ENCODE results near the gene ZNF462. TPM values are rescaled to one million over a fixed set of nuclear protein-coding genes. Genes with fewer than 3 reads are reported as not detected.
"Not testable (repeated sequence)": the region's sequence is repeated elsewhere in the genome, so short reads cannot be mapped to it uniquely, and the experiment has no call there.

ZNF462 gene
- total RNA-seq, 1 donor from 2014 or later = 8.2 TPM

DNA sequence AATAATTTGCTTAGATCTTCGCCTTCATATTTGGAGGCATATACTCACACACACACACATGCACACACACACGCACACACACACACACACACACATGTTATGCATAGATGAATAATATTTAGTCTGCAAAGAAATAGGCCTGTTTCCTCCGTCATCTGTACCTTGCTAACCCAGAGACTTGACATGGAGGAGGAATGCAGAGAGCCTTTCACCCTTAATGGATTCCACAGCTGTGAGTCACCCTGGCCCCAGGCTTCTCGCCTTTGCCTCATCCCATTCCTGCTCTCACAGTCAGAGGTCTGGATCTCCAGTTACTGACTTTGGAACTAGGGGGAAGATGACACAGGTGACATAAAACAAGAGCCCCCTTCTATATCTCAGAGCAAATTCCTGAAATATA, 29.7 kb downstream of the ZNF462 start:
- FAIRE-seq (no peak), DNase-seq (ENCODE audit: low read depth) (peak; percentile 97)
- TF ChIP-seq, protein P1, sequence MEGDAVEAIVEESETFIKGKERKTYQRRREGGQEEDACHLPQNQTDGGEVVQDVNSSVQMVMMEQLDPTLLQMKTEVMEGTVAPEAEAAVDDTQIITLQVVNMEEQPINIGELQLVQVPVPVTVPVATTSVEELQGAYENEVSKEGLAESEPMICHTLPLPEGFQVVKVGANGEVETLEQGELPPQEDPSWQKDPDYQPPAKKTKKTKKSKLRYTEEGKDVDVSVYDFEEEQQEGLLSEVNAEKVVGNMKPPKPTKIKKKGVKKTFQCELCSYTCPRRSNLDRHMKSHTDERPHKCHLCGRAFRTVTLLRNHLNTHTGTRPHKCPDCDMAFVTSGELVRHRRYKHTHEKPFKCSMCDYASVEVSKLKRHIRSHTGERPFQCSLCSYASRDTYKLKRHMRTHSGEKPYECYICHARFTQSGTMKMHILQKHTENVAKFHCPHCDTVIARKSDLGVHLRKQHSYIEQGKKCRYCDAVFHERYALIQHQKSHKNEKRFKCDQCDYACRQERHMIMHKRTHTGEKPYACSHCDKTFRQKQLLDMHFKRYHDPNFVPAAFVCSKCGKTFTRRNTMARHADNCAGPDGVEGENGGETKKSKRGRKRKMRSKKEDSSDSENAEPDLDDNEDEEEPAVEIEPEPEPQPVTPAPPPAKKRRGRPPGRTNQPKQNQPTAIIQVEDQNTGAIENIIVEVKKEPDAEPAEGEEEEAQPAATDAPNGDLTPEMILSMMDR (IDR thresholded peaks at IDR 0.05; ENCODE audit: insufficient read depth, low read length, severe bottlenecking) = no peak
- Histone ChIP-seq H3K4me3 (ENCODE audit: low read depth, low read length) (no peak overlapping the region), H3K36me3 (ENCODE audit: control insufficient read depth, insufficient read depth, low read length) (no peaks in the 10 kb centered on the region), H3K27me3 (ENCODE audit: control insufficient read depth, insufficient read depth, low read length) (no peaks in the 10 kb centered on the region)

GRCh38 chr9:106893088-106893487, 30.1 kb downstream of the ZNF462 start:
- peak; percentile 65 for DNase-seq (ENCODE audit: low read depth)
- H3K36me3 ChIP-seq (ENCODE audit: control insufficient read depth, insufficient read depth, low read length) = no peaks in the 10 kb centered on the region
- TF ChIP-seq, protein P1 (IDR thresholded peaks at IDR 0.05; ENCODE audit: insufficient read depth, low read length, severe bottlenecking) = no peak
- no peak for FAIRE-seq
- no peak overlapping the region for H3K4me3 ChIP-seq (ENCODE audit: low read depth, low read length)
- no peaks in the 10 kb centered on the region for H3K27me3 ChIP-seq (ENCODE audit: control insufficient read depth, insufficient read depth, low read length)

GRCh38 chr9:106896695-106897094, 33.7 kb downstream of the ZNF462 start:
- FAIRE-seq (no peak), DNase-seq (ENCODE audit: low read depth) (no peak)
- no peak overlapping the region for H3K4me3 ChIP-seq (ENCODE audit: low read depth, low read length)
- TF ChIP-seq, protein P1 (IDR thresholded peaks at IDR 0.05; ENCODE audit: insufficient read depth, low read length, severe bottlenecking) = no peak
- no peaks in the 10 kb centered on the region for H3K27me3 ChIP-seq (ENCODE audit: control insufficient read depth, insufficient read depth, low read length)
- no peaks in the 10 kb centered on the region for H3K36me3 ChIP-seq (ENCODE audit: control insufficient read depth, insufficient read depth, low read length)

DNA sequence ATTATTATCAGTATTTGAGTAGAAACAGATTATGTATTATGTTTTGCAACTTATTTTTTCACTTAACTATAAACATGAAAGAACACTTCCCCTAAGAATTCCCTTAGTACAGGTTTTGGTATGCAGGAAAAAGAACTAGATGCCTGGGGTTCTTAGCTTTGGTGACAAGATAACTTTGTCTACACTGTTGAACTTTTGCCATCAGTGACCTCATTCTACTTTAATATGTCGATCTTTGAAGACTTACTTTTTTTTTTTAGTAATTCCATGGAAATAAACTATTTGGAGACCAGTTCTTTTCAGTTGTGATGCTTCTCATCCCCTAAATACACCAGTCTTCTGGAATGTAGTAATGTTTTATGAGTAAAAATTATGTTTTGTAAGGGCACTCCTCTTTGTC, 34.3 kb downstream of the ZNF462 start:
- DNase-seq (ENCODE audit: low read depth) = no peak
- Histone ChIP-seq H3K4me3 (ENCODE audit: low read depth, low read length) (no peak overlapping the region), H3K36me3 (ENCODE audit: control insufficient read depth, insufficient read depth, low read length) (no peaks in the 10 kb centered on the region), H3K27me3 (ENCODE audit: control insufficient read depth, insufficient read depth, low read length) (no peaks in the 10 kb centered on the region)
- TF ChIP-seq, protein P1 (IDR thresholded peaks at IDR 0.05; ENCODE audit: insufficient read depth, low read length, severe bottlenecking) = no peak
- FAIRE-seq = no peak

- FAIRE-seq = no peak
- TF ChIP-seq, protein P1 (IDR thresholded peaks at IDR 0.05; ENCODE audit: insufficient read depth, low read length, severe bottlenecking) = no peak
Observed at GRCh38 chr9:106897751-106898150, 34.8 kb downstream of the ZNF462 start.

GRCh38 chr9:106900523-106900922, 37.6 kb downstream of the ZNF462 start:
- not testable (repeated sequence) for H3K27me3 ChIP-seq (ENCODE audit: control insufficient read depth, insufficient read depth, low read length); FAIRE-seq; H3K4me3 ChIP-seq (ENCODE audit: low read depth, low read length); H3K36me3 ChIP-seq (ENCODE audit: control insufficient read depth, insufficient read depth, low read length); DNase-seq (ENCODE audit: low read depth)

More at GRCh38 chr9:106897751-106898150, 34.8 kb downstream of the ZNF462 start:
- no peak overlapping the region for H3K4me3 ChIP-seq (ENCODE audit: low read depth, low read length)
- DNase-seq (ENCODE audit: low read depth) = no peak
- no peaks in the 10 kb centered on the region for H3K36me3 ChIP-seq (ENCODE audit: control insufficient read depth, insufficient read depth, low read length)
- no peaks in the 10 kb centered on the region for H3K27me3 ChIP-seq (ENCODE audit: control insufficient read depth, insufficient read depth, low read length)
